ENCODE measurements around the gene IGFBP5. TPM values are rescaled to one million over a fixed set of nuclear protein-coding genes. Genes with fewer than 3 reads are reported as not detected.

The IGFBP5 gene
- total and polyA plus RNA-seq, 2 of the 8 experiments (the other 6 are each of a cell fraction or from before 2014, with no cell fraction given): 2.2 to 2.5 TPM

DNA sequence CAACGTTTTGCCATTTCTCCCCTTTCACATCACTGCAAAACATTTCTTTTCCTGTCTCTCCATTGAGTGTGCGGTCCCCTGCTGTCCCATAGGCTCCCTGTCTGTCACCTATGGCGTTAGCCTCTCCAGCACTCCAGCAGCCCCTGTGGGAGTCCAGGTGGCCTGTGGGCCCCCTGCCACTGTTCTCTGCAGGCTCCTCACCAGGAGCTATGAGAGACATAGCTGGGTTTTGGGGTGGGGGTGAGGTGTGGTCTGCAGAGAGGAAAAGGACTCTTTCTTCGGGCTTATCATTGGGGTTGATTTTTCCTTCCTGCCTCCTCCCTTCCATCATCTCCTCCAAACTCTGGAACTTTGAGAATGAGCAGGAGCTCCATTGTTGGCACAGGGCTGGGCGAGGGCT is 36.1 kb upstream of the IGFBP5 start:
- Histone ChIP-seq H2BK120ac (replicated peaks; ENCODE audit: low read depth, low read length) (no peak overlapping the region), H3K79me1 (ENCODE audit: low read depth, low read length) (no peaks in the 10 kb centered on the region), H2AFZ (ENCODE audit: low read length) (no peak overlapping the region), H3K79me2 (ENCODE audit: control insufficient read depth in 1 of 2, insufficient read depth in 2 of 2, low read length in 2 of 2) (no peaks in the 10 kb centered on the region), H3K4ac (replicated peaks; ENCODE audit: insufficient read length, low read depth, low read length) (no peak overlapping the region), H3K14ac (ENCODE audit: insufficient read length) (no peak overlapping the region), H4K5ac (ENCODE audit: insufficient read length, low read depth, low read length) (no peak overlapping the region), H3K9ac (replicated peaks in 1 of 4; ENCODE audit: extremely low read depth in 1 of 4, low read depth in 3 of 4, low read length in 3 of 4) (no peak overlapping the region), H2BK5ac (ENCODE audit: low read depth, low read length) (no peak overlapping the region), H3K27ac (ENCODE audit: low read depth, low read length) (no peak overlapping the region), H3K4me1 (replicated peaks in 1 of 4; ENCODE audit: control insufficient read depth in 3 of 4, insufficient read depth in 4 of 4, low read length in 3 of 4) (no peaks in the 10 kb centered on the region), H3K27me3 (replicated peaks in 1 of 4; ENCODE audit: control insufficient read depth in 3 of 4, extremely low read depth in 1 of 4, insufficient read depth in 3 of 4, low read length in 3 of 4) (no peaks in the 10 kb centered on the region), H3K23me2 (ENCODE audit: low read depth, low read length) (no peaks in the 10 kb centered on the region), H3K9me3 (ENCODE audit: insufficient read depth in 2 of 2, low read depth in 1 of 2, low read length in 1 of 2) (no peaks in the 10 kb centered on the region), H3K23ac (ENCODE audit: insufficient read length) (no peak overlapping the region), H3K4me2 (ENCODE audit: insufficient read depth in 1 of 2, low read depth in 2 of 2, low read length in 2 of 2) (no peak overlapping the region), H3K4me3 (ENCODE audit: extremely low read depth in 1 of 4, insufficient read depth in 2 of 4, low read depth in 3 of 4, low read length in 4 of 4) (no peak overlapping the region), H4K91ac (replicated peaks; ENCODE audit: insufficient read length, low read length) (no peak overlapping the region), H4K8ac (ENCODE audit: extremely low read depth, insufficient read depth, low read length) (no peak overlapping the region), H2BK20ac (ENCODE audit: low read length) (no peak overlapping the region), H2BK15ac (ENCODE audit: low read length) (no peak overlapping the region), H3K18ac (ENCODE audit: extremely low read depth, low read length) (no peak overlapping the region), H2BK12ac (ENCODE audit: low read depth, low read length) (no peak overlapping the region), H4K20me1 (replicated peaks in 1 of 2; ENCODE audit: control insufficient read depth in 1 of 2, insufficient read depth in 2 of 2, low read length in 2 of 2) (no peaks in the 10 kb centered on the region), H3K36me3 (ENCODE audit: control insufficient read depth in 2 of 4, insufficient read depth in 4 of 4, low read length in 3 of 4) (no peaks in the 10 kb centered on the region), H2AK5ac (ENCODE audit: low read depth, low read length) (no peak overlapping the region), H3K56ac (replicated peaks; ENCODE audit: insufficient read length, low read depth, low read length) (no peak overlapping the region)
- 77% methylated on average over 5 of the region's 5 CpGs; no CpG with 5 or more reads in 1 of the 2 experiments for WGBS, 2 experiments (ENCODE audit: extremely low coverage in 1 of 2, insufficient coverage in 1 of 2, insufficient read length in 1 of 2, insufficient replicate concordance in 2 of 2, low coverage in 1 of 2, low lambda C conversion rate in 2 of 2, missing lambda C conversion rate in 1 of 2)
- DNase-seq (ENCODE audit: low read depth in 1 of 2, low spot score in 2 of 2) (no peak), FAIRE-seq (no peak)
- ChIA-PET CTCF (ENCODE audit: partially characterized antibody) (interaction anchor here (0.7 to 1.4 kb wide), 5 partner anchors 12 to 45 kb away, joined by 3 to 4 read pairs (median 4); no protein-coding TSS in a partner anchor), POLR2A (ENCODE audit: partially characterized antibody) (no interaction called here)
- TF ChIP-seq SIN3A (conservative IDR thresholded peaks at IDR 0.05 in 1 of 2, IDR thresholded peaks at IDR 0.05 in 1 of 2; ENCODE audit: low read depth in 1 of 2, low read length in 2 of 2) (no peak), SP2 (IDR thresholded peaks at IDR 0.05; ENCODE audit: low read length) (no peak), POU5F1 (IDR thresholded peaks at IDR 0.05; ENCODE audit: low read depth, low read length) (no peak), RXRA (IDR thresholded peaks at IDR 0.05; ENCODE audit: insufficient read depth, low read depth, low read length) (no peak), TCF12 (IDR thresholded peaks at IDR 0.05; ENCODE audit: low read depth, low read length) (no peak), ZNF274 (IDR thresholded peaks at IDR 0.05; ENCODE audit: borderline replicate concordance, extremely low read depth, low read length) (no peak), CBX5 (IDR thresholded peaks at IDR 0.05; ENCODE audit: low read depth, low read length) (no peak), SIRT6 (IDR thresholded peaks at IDR 0.05; ENCODE audit: low read length) (no peak), EP300 (IDR thresholded peaks at IDR 0.05; ENCODE audit: borderline replicate concordance in 1 of 2, low read depth in 2 of 2, low read length in 2 of 2) (no peak), SP1 (IDR thresholded peaks at IDR 0.05; ENCODE audit: low read depth, low read length) (no peak), CEBPB (IDR thresholded peaks at IDR 0.05; ENCODE audit: low read depth, low read length) (no peak), NANOG (IDR thresholded peaks at IDR 0.05; ENCODE audit: insufficient read depth, low read depth, low read length, poor library complexity, severe bottlenecking) (no peak)

All from H1 (cell line).